H1 (cell line): ENCODE results near the gene RMC1.

ENCODE experiments used
- BACH1 ChIP-seq: IDR thresholded peaks from 2 replicates; pipeline ENCODE4 v1.6.1; 2012; ENCODE audit warnings: low read length, improper control_type of control experiment
- CTCF ChIP-seq, 3 experiments: IDR thresholded peaks; 1 replicate in 2 of 3; 2 replicates in 1 of 3; pipeline versions ENCODE4 v1.5.1 to v1.6.1; 2011; ENCODE audit warnings: low read length in 3 of 3, mild to moderate bottlenecking in 3 of 3, inconsistent platforms in 2 of 3, low read depth in 1 of 3, moderate library complexity in 1 of 3; ENCODE audit not compliant: insufficient read depth in 1 of 3; ENCODE audit errors: control extremely low read depth in 1 of 3
- EGR1 ChIP-seq: IDR thresholded peaks from 2 replicates; pipeline ENCODE4 v1.6.1; 2011; ENCODE audit warnings: low read depth, low read length, borderline replicate concordance
- JUND ChIP-seq: IDR thresholded peaks from 2 replicates; pipeline ENCODE4 v1.6.1; 2011; ENCODE audit warnings: mild to moderate bottlenecking, improper control_type of control experiment, low read length
- MAFK ChIP-seq: IDR thresholded peaks from 2 replicates; pipeline ENCODE4 v1.6.1; 2012; ENCODE audit warnings: low read depth, mild to moderate bottlenecking, improper control_type of control experiment, low read length
- POLR2A ChIP-seq, 2 experiments: IDR thresholded peaks; 1 replicate in 1 of 2; 2 replicates in 1 of 2; pipeline ENCODE4 v1.6.1; 2011; ENCODE audit warnings: low read depth in 2 of 2, low read length in 2 of 2, mild to moderate bottlenecking in 2 of 2; ENCODE audit errors: control extremely low read depth in 1 of 2

- TF ChIP-seq BACH1 (no peak), MAFK (no peak), POLR2A (IDR thresholded peaks at IDR 0.05; ENCODE audit: control extremely low read depth in 1 of 2, low read depth in 2 of 2, low read length in 2 of 2) (no peak), CTCF (IDR thresholded peaks at IDR 0.05; ENCODE audit: control extremely low read depth in 1 of 3, insufficient read depth in 1 of 3, low read depth in 1 of 3, low read length in 3 of 3) (no peak), EGR1 (no peak), JUND (no peak)
Observed at GRCh38 chr18:23530195-23530594, 26.9 kb downstream of the RMC1 start.
